ENCODE results near the gene TRABD2B.

TRABD2B gene

GRCh38 chr1:47996406-47997226 lies 569 bp downstream of the TRABD2B start (continued):
- TF ChIP-seq ZNF639 (tag by site-specific recombination; IDR thresholded peaks at IDR 0.05) (no peak), ZNF223 (tag by site-specific recombination; IDR thresholded peaks at IDR 0.05) (peak; percentile 45; the same call in 1 of the 2 replicates), ZNF785 (tag by site-specific recombination; IDR thresholded peaks at IDR 0.05) (no peak), ZNF704 (tag by site-specific recombination; IDR thresholded peaks at IDR 0.05) (no peak), BCL11B (tag by site-specific recombination; IDR thresholded peaks at IDR 0.05; ENCODE audit: low read depth) (no peak), ZNF658 (tag by site-specific recombination; IDR thresholded peaks at IDR 0.05) (no peak), ZNF76 (tag by site-specific recombination; IDR thresholded peaks at IDR 0.05; ENCODE audit: borderline replicate concordance, low read depth) (0 out of 2 replicates have a peak, but pooled peaks have one; percentile 1), ZNF350 (tag by site-specific recombination; IDR thresholded peaks at IDR 0.05) (no peak), ZNF10 (tag by site-specific recombination; IDR thresholded peaks at IDR 0.05) (no peak), GLIS2 (tag by site-specific recombination; IDR thresholded peaks at IDR 0.05) (peak; percentile 47), ZNF433 (tag by site-specific recombination; IDR thresholded peaks at IDR 0.05; ENCODE audit: low read depth) (no peak), EGR2 (tag by site-specific recombination; IDR thresholded peaks at IDR 0.05; ENCODE audit: low read depth) (0 out of 2 replicates have a peak, but pooled peaks have one; percentile 25), ZNF416 (tag by site-specific recombination; IDR thresholded peaks at IDR 0.05) (no peak), ZNF302 (tag by site-specific recombination; IDR thresholded peaks at IDR 0.05; ENCODE audit: low read depth) (no peak), ZNF184 (tag by site-specific recombination; IDR thresholded peaks at IDR 0.05) (no peak), ZBTB7A (tag by site-specific recombination; IDR thresholded peaks at IDR 0.05; ENCODE audit: low read depth) (no peak), WT1 (tag by site-specific recombination; IDR thresholded peaks at IDR 0.05) (no peak), REST (tag by site-specific recombination; IDR thresholded peaks at IDR 0.05) (no peak), ZNF530 (tag by site-specific recombination; IDR thresholded peaks at IDR 0.05; ENCODE audit: low read depth) (no peak), ZNF221 (tag by site-specific recombination; IDR thresholded peaks at IDR 0.05; ENCODE audit: borderline replicate concordance) (no peak), ZNF596 (tag by site-specific recombination; IDR thresholded peaks at IDR 0.05) (peak; percentile 42; the same call in 1 of the 2 replicates)
- TF ChIP-seq, protein P1, sequence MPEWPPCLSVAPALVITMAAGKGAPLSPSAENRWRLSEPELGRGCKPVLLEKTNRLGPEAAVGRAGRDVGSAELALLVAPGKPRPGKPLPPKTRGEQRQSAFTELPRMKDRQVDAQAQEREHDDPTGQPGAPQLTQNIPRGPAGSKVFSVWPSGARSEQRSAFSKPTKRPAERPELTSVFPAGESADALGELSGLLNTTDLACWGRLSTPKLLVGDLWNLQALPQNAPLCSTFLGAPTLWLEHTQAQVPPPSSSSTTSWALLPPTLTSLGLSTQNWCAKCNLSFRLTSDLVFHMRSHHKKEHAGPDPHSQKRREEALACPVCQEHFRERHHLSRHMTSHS (tag by site-specific recombination; IDR thresholded peaks at IDR 0.05): no peak
- TF ChIP-seq, protein P2, sequence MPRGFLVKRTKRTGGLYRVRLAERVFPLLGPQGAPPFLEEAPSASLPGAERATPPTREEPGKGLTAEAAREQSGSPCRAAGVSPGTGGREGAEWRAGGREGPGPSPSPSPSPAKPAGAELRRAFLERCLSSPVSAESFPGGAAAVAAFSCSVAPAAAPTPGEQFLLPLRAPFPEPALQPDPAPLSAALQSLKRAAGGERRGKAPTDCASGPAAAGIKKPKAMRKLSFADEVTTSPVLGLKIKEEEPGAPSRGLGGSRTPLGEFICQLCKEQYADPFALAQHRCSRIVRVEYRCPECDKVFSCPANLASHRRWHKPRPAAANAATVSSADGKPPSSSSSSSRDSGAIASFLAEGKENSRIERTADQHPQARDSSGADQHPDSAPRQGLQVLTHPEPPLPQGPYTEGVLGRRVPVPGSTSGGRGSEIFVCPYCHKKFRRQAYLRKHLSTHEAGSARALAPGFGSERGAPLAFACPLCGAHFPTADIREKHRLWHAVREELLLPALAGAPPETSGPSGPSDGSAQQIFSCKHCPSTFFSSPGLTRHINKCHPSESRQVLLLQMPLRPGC (tag by site-specific recombination; IDR thresholded peaks at IDR 0.05): no peak
- TF ChIP-seq, protein P3, sequence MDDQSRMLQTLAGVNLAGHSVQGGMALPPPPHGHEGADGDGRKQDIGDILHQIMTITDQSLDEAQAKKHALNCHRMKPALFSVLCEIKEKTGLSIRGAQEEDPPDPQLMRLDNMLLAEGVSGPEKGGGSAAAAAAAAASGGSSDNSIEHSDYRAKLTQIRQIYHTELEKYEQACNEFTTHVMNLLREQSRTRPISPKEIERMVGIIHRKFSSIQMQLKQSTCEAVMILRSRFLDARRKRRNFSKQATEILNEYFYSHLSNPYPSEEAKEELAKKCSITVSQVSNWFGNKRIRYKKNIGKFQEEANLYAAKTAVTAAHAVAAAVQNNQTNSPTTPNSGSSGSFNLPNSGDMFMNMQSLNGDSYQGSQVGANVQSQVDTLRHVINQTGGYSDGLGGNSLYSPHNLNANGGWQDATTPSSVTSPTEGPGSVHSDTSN (CRISPR knock-in tag; IDR thresholded peaks at IDR 0.05): no peak
- TF ChIP-seq, protein P4, sequence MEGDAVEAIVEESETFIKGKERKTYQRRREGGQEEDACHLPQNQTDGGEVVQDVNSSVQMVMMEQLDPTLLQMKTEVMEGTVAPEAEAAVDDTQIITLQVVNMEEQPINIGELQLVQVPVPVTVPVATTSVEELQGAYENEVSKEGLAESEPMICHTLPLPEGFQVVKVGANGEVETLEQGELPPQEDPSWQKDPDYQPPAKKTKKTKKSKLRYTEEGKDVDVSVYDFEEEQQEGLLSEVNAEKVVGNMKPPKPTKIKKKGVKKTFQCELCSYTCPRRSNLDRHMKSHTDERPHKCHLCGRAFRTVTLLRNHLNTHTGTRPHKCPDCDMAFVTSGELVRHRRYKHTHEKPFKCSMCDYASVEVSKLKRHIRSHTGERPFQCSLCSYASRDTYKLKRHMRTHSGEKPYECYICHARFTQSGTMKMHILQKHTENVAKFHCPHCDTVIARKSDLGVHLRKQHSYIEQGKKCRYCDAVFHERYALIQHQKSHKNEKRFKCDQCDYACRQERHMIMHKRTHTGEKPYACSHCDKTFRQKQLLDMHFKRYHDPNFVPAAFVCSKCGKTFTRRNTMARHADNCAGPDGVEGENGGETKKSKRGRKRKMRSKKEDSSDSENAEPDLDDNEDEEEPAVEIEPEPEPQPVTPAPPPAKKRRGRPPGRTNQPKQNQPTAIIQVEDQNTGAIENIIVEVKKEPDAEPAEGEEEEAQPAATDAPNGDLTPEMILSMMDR (tag by site-specific recombination; IDR thresholded peaks at IDR 0.05): peak; percentile 43; the same call in 1 of the 2 replicates
- TF ChIP-seq, protein P5, sequence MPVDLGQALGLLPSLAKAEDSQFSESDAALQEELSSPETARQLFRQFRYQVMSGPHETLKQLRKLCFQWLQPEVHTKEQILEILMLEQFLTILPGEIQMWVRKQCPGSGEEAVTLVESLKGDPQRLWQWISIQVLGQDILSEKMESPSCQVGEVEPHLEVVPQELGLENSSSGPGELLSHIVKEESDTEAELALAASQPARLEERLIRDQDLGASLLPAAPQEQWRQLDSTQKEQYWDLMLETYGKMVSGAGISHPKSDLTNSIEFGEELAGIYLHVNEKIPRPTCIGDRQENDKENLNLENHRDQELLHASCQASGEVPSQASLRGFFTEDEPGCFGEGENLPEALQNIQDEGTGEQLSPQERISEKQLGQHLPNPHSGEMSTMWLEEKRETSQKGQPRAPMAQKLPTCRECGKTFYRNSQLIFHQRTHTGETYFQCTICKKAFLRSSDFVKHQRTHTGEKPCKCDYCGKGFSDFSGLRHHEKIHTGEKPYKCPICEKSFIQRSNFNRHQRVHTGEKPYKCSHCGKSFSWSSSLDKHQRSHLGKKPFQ (tag by site-specific recombination; IDR thresholded peaks at IDR 0.05): no peak
